H4 (cell line): ENCODE results near the gene MPG. TPM values are rescaled to one million over a fixed set of nuclear protein-coding genes. Genes with fewer than 3 reads are reported as not detected.
"Not testable (repeated sequence)": the region's sequence is repeated elsewhere in the genome, so short reads cannot be mapped to it uniquely, and the experiment has no call there.

ENCODE experiments used
- DNase-seq: peaks from one replicate; pipeline ENCODE4 v3.0.0-alpha.2; 2015; ENCODE audit warnings: low spot score
- total RNA-seq: library from RNA; depleted of rRNA; stranded (reverse); fragments of >200 nt; shearing (Covaris generic); gene quantifications from 2 replicates; pipeline ENCODE4 v1.2.3, GENCODE V29; 2014; rRNA removed

Gene MPG
- total RNA-seq, 1 experiment from 2014 or later: 62.8 TPM

- DNase-seq: no peak
Observed at GRCh38 chr16:112153-112840, 34.3 kb downstream of the MPG start.

DNA sequence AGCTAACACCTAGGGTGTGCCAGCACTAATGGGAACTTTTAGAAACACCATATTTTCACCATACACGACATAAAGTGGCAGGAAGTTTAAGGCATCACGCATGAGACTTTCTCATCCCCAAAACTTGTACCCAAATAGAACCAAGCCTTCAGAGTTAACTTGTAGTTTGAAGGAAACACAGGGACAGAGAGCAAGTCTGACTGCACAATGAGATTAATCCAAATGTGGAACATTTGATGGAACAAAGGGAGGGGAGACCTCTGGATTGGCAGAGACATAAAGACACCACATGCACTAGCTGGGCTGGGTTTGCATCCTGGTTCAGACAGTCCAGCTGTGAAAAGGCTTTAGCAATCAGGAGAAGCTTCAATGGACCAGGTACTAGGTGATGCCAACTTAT, 36.3 kb downstream of the MPG start:
- no peak for DNase-seq

DNA sequence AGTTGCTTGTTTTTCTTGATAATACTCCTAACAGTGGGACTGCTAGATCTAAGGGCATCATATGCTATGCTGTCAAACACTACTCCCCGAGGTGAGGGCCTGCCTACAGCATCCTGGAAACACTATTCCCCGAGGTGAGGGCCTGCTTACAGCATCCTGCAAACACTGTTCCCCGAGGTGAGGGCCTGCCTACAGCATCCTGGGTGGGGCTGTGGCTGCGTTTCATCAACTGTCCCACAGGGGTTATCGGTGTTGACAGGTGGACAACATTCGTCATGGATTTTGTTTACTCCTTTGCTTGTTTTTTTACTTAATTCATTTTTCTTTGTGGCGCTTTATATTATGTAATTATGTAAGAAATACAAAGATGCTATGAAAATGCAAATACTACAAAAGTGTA, 38.0 kb downstream of the MPG start:
- DNase-seq: no peak

- peak; percentile 42 for DNase-seq
Observed at GRCh38 chr16:117379-118365, 39.6 kb downstream of the MPG start.

- no peak for DNase-seq
Observed at GRCh38 chr16:118857-119256, 40.8 kb downstream of the MPG start.

- DNase-seq: no peak
Observed at GRCh38 chr16:119295-119694, 41.3 kb downstream of the MPG start.

GRCh38 chr16:119835-120491, 41.9 kb downstream of the MPG start:
- no peak for DNase-seq

DNA sequence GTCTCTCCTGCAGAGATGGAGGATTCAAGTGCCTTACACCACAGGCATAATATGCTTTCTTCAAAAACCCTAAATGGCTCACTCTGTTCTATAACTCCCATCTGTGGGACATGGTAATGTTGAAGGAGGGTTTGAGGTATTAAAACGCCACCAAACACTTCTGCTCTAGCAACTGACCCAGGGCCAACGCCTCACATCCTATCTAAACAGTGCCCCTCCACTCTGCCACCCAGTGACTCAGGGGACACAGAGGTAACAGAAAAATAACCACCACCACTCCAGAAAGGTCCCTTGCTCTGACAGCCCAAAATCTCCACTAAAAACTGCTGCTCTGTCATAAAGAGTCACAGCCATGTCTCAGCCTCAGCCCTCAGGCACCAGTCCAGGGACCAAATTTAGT, 42.7 kb downstream of the MPG start:
- DNase-seq: no peak

GRCh38 chr16:122361-122760, 44.3 kb downstream of the MPG start:
- DNase-seq: no peak

DNA sequence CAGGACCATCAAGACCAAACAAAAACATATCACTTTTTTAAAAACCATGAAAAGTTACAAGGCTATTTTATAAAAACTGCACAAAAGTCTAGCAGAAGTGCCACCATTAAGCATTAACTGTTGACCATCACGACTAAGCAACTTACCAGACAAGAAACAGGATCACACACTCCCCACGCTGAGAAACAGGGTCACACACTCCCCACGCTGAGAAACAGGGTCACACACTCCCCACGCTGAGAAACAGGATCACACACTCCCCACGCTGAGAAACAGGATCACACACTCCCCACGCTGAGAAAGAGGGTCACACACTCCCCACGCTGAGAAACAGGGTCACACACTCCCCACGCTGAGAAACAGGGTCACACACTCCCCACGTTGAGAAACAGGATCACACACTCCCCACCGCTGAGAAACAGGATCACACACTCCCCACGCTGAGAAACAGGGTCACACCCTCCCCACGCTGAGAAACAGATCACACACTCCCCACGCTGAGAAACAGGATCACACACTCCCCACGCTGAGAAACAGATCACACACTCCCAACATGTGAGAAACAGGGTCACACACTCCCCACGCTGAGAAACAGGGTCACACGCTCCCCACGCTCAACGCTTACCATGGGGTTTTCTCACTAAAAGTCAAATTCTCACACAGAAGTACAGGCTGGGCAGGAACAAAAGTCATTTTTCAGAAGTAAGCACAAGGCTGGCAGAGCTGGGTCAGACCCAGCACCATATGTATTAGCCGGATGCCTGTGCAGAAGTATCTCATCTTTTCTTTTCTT, 45.7 kb downstream of the MPG start:
- not testable (repeated sequence) for DNase-seq

- no peak for DNase-seq
Observed at GRCh38 chr16:125011-125410, 47.0 kb downstream of the MPG start.

GRCh38 chr16:129075-129474, 51.0 kb downstream of the MPG start:
- DNase-seq: no peak

- no peak for DNase-seq
Observed at GRCh38 chr16:130533-131173, 52.6 kb downstream of the MPG start.

- DNase-seq: no peak
Observed at GRCh38 chr16:132120-132519, 54.1 kb downstream of the MPG start.

DNA sequence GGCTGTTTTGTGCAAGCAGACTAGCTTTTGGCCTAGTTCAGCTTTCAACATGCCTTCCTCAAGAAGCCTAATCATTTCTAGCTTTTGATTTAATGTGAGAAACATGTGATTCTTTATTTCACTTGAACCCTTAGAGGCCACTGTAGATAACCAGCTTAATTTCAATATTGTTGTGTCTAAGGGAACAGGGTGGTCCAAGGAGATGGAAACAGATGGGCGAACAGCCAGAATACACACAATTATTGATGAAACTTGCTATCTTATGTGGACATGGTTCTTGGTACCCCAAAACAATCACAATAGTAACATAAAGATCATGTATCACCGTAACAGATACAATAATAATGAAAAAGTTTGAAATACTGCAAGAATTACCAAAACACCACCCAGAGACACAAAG, 55.7 kb downstream of the MPG start:
- no peak for DNase-seq

Other genes with a start within 250 kb of the MPG start
- gene POLR3K, start 24.6 kb upstream of the MPG start, total RNA-seq: 8.3 and 12.5 TPM in 2 replicates
- 42.4 and 46.6 TPM in 2 replicates for gene SNRNP25, start 24.4 kb upstream of the MPG start, total RNA-seq
- 12.4 and 15.5 TPM in 2 replicates for gene RHBDF1, start 5.6 kb upstream of the MPG start, total RNA-seq
- 2.6 and 5.0 TPM in 2 replicates for gene NPRL3, start 60.4 kb downstream of the MPG start, total RNA-seq
- not detected in 2 replicates for gene HBZ, start 74.4 kb downstream of the MPG start, total RNA-seq
- not detected in 2 replicates for gene HBM, start 87.8 kb downstream of the MPG start, total RNA-seq
- 3.3 TPM in 1 of 2 replicates, not detected in the other for gene HBA2, start 94.7 kb downstream of the MPG start, total RNA-seq
- gene HBA1, start 98.5 kb downstream of the MPG start, total RNA-seq: not detected in 2 replicates
- not detected in 2 replicates for gene HBQ1, start 102.2 kb downstream of the MPG start, total RNA-seq
- 39.6 and 44.7 TPM in 2 replicates for gene LUC7L, start 151.2 kb downstream of the MPG start, total RNA-seq
- gene FAM234A, start 156.6 kb downstream of the MPG start, total RNA-seq: 118 and 178 TPM in 2 replicates
- gene RGS11, start 197.7 kb downstream of the MPG start, total RNA-seq: not detected in 2 replicates
- gene ARHGDIG, start 202.4 kb downstream of the MPG start, total RNA-seq: not detected in 2 replicates
- not detected in 2 replicates for gene PDIA2, start 204.9 kb downstream of the MPG start, total RNA-seq